Right renal pelvis (tissue), 4 donors: ENCODE measurements around the gene EPC2. TPM values are rescaled to one million over a fixed set of nuclear protein-coding genes. Genes with fewer than 3 reads are reported as not detected.
A peak's percentile ranks its signal among the peaks of the same experiment; 100 is the strongest.

ENCODE experiments used
- DNase-seq, 4 donors: peaks; one replicate each; pipeline ENCODE4 v3.0.0-alpha.2; 2013; ENCODE audit warnings: low read depth in 4 of 4, low spot score in 3 of 4, missing footprints in 1 of 4
- polyA plus RNA-seq, 4 donors: library from polyadenylated mRNA; unstranded; fragments of 120-200 nt; gene quantifications; one replicate each; pipeline ENCODE4 v1.2.1, GENCODE V29; 2013; ENCODE audit not compliant: insufficient read length in 4 of 4

The EPC2 gene, protein sequence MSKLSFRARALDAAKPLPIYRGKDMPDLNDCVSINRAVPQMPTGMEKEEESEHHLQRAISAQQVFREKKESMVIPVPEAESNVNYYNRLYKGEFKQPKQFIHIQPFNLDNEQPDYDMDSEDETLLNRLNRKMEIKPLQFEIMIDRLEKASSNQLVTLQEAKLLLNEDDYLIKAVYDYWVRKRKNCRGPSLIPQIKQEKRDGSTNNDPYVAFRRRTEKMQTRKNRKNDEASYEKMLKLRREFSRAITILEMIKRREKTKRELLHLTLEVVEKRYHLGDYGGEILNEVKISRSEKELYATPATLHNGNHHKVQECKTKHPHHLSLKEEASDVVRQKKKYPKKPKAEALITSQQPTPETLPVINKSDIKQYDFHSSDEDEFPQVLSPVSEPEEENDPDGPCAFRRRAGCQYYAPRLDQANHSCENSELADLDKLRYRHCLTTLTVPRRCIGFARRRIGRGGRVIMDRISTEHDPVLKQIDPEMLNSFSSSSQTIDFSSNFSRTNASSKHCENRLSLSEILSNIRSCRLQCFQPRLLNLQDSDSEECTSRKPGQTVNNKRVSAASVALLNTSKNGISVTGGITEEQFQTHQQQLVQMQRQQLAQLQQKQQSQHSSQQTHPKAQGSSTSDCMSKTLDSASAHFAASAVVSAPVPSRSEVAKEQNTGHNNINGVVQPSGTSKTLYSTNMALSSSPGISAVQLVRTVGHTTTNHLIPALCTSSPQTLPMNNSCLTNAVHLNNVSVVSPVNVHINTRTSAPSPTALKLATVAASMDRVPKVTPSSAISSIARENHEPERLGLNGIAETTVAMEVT
- 10 to 100 TPM; 42.4 to 55.9 (median 53.3) TPM for polyA plus RNA-seq

- DNase-seq = peak; percentile 81 to 90 (median 83)
Observed at GRCh38 chr2:148643998-148644882, at the start of gene EPC2. TSS of gene EPC2 (plus strand) at chr2:148644751. CDS start at chr2:148645018, 267 bp downstream.

DNA sequence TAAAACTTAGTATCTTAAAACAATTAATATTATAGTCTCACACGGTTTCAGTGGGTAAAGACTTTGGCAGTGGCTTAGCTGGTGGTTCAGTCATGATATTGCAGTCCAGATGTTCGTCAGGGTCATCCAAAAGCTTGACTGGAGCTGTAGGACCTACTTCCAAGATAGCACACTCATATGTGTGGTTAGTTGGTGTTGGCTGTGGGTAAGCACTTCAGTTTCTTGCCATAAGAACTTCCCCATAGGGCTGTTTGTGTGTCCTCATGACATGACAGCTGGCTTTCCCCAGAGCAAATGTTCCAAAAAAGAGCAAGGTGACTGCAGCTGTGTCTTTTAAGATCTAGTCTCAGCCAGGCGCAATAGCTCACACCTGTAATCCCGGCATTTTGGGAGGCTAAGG lies 48.5 kb upstream of the EPC2 start:
- DNase-seq = no peak

DNA sequence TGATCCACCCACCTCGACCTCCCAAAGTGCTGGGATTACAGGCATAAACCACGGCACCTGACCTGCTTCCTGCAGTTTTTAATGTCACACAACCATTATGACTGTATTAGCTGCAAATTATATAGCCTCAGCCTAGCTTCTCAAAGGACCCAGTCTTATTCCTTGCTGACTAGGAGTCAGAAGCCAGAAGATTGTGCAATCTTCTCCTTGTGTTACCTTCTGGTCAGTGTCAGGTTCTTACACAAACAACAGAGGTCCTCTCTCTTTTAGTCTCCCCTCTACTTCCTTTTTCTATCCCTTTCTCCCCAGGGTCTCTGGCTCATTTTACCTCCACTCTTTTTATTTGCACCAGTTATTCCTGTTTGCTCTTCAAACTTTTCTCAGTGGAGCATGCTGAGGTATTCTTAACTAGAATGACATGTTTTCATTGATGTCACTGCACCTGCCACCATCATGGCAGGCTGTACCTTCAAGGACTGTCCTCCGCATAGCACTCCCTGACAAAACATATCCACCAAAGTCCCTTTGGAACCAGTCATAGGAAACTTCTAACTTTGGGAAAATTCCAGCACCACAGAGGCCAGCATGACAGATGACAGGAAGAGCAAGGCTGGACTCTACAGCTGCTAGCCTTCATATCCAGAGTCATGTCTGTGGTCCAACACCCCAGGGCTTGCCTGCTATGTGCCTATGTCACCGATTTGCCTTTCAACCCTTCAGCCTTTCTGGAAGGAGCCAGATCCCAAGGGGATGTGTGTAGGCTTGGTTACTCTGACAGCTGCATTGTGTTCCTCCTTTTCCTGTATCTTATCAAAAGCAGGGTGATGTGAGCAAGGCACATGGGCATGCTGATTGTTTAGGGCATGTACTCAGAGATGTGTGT lies 45.2 kb upstream of the EPC2 start:
- DNase-seq = no peak

DNA sequence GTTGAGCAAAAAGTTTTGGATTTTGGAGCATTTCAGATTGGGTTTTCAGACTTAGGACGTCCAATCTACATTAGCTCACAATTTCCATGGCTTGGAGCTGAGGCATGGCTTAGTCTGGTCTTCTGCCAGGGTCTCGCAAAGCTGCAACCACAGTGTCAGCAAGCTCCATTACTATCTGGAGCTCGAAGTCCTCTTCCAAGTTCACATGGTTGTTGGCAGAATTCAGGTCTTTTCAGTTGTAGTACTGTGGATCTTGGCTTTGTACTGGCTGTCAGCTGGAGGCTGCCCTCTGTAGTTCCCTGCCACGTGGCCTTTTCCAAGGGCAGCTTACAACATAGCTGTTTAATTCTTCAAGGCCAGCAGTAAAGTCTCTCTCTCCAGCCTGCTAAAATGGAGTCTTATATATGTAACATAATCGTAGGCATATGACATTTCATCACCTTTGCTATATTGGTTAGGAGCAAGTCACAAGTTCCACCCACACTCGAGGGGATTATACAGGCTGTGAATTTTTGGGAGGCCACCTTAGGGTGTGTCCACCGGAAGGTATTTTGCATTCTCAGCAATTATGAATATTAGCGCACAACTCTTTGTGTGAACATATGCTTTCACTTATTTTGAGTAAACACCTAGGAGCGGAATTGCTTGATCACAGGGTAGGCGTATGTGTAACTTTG lies 41.5 kb upstream of the EPC2 start:
- no peak for DNase-seq

DNA sequence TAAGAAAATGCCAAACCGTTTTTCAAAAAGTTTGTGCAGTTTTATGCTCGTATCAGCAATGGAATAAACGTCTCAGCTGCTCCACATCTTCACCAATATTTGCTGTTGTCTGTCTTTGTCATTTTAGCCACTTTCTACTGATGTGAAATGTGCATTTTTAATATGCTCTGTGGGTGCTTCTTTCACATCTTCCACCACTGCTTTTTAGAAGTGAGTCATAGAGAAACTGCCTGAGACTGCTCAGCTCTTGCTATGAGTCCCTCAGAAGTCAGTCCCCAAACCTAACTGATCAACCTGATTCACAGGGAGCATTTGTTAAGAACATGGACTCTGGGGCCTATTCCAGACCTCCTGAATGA lies 41.0 kb upstream of the EPC2 start:
- no peak for DNase-seq

GRCh38 chr2:148604927-148605326 lies 39.6 kb upstream of the EPC2 start:
- DNase-seq = no peak

- no peak for DNase-seq
Observed at GRCh38 chr2:148607566-148607965, 37.0 kb upstream of the EPC2 start.

DNA sequence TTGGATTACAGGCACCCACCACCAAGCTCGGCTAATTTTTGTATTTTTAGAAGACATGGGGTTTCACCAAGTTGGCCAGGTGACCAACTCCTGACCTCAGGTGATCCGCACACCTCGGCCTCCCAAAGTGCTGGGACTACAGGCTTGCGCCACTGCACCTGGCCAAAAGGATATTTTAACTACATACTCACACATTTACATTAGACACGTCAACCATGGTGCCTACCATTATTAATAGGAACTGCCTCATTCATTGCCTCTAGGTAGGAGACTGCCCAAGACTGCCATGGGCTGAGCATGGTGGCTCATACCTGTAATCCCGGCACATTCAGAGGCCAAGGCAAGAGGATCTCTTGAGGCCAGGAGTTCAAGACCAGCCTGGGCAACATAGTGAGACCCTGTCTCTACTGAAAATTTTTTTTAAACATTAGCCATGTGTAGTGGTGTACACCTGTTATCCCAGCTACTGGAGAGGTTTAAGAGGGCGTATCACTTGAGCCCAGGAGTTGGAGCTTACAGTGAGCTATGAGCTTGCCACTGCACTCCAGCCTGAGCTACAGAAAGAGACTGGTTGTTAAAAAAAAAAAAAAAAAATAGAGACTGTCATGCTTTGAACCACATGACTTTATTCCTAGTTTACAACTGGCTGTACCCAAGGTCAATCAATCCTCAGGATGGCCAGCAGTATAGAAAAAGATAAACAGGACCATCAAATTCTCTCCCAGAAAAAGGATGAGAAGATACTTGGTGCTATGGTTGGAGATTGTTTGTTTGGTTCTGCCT lies 31.1 kb upstream of the EPC2 start:
- no peak for DNase-seq

- DNase-seq = no peak
Observed at GRCh38 chr2:148614014-148614321, 30.6 kb upstream of the EPC2 start.

DNA sequence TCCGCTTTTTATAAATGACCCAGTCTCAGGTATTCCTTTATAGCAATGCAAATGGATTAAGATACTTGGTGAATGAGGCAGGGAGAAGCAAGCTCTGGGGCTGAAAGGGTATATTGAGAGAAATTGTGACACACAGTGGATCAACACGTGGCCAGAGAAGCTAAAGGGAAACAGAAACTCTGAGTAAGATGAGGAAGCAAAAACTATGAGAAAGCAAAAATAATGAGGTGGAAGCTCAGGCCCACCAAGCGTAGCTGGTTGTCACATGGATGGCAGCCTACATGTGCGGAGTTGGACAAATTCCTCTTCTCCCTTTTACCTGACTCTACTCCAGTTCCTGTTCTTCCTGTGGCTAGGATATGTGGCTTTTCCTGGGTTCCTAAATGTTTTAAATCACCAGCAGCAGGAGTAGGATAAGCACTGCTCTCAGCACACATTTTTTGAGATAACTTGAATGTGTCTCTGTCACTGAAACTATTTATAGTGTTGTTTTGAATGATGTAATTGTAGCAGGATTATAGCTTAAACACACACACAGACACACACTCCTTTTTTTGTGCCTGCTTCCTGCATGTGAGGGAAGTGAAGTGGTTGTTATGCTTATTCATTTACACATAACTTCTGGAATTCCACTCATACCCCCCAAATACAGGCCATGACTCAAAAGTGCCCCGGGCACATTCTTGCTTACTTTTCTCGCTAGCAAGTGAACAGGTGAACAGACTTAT lies 30.1 kb upstream of the EPC2 start:
- peak in 1 of 4 donors; percentile 48 for DNase-seq

GRCh38 chr2:148615381-148615841 lies 29.1 kb upstream of the EPC2 start:
- DNase-seq = no peak

- no peak for DNase-seq
Observed at GRCh38 chr2:148616662-148617061, 27.9 kb upstream of the EPC2 start.

- no peak for DNase-seq
Observed at GRCh38 chr2:148617219-148617618, 27.3 kb upstream of the EPC2 start.

DNA sequence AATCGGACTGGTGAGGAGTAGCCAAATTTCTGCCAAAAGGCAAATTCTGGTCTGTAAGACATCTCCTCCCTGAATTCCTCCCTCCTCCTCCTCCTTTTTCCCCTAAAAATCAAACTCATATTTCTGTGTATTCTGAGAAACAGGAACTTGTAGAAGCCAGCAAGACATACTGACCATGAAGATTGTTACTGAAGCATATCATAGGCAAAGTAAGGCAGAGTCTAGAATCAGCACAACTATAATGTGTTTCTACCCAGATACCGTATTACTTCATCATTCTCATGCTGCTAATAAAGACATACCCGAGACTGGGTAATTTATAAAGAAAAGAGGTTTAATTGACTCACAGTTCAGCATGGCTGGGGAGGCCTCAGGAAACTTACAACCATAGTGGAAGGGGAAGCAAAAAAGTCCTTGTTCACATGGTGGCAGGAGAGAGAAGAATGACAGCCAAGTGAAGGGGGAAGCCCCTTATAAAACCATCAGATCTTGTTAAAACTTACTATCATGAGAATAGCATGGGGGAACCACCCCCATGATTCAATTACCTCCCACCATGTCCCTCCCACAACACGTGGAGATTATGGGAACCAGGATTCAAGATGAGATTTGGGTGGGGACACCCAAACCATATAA lies 24.9 kb upstream of the EPC2 start:
- no peak for DNase-seq

GRCh38 chr2:148622366-148622765 lies 22.2 kb upstream of the EPC2 start:
- DNase-seq = no peak

GRCh38 chr2:148623086-148623485 lies 21.5 kb upstream of the EPC2 start:
- no peak for DNase-seq

DNA sequence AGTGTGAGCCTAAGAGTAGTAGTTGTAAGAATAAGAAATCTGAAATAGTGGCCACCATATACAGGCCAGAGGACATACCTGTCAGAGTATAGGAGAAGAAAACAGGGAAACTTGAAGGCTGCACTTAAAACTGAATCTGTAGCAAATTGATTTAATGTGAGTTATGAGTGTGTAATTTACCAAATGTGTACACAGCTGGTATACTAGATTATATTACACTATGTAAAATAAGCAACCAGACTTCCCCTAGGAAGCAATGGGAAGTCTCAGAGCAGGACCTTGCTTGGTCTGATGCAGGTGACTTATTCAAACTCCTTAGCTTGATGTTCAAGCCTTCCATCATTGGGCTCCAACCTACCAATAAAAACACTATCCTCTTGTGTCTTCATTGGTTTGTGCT lies 17.3 kb upstream of the EPC2 start:
- no peak for DNase-seq
